Adrenal gland (tissue), 19 donors: ENCODE measurements around the gene PTMA. TPM values are rescaled to one million over a fixed set of nuclear protein-coding genes. Genes with fewer than 3 reads are reported as not detected.
"Not testable (repeated sequence)": the region's sequence is repeated elsewhere in the genome, so short reads cannot be mapped to it uniquely, and the experiment has no call there.

ENCODE experiments used
- DNase-seq, 7 donors: peaks; one replicate each; pipeline ENCODE4 v3.0.0-alpha.2; 2019 to 2020
- H3K27ac ChIP-seq, 5 donors: fragments of 200-600 bp; sonication (generic) in 4 of 5; 1 replicate in 3 of 5; 2 replicates in 2 of 5; pipeline versions ENCODE4 v1.5.1 to v1.8.0; 2016 to 2020; ENCODE audit warnings: mild to moderate bottlenecking in 1 of 5
- H3K27me3 ChIP-seq: fragments of 200-600 bp; 2 replicates; pipeline ENCODE4 v1.8.0; 2021
- H3K36me3 ChIP-seq, 2 donors: fragments of 200-600 bp; replicated peaks in 1 of 2; 1 replicate in 1 of 2; 2 replicates in 1 of 2; pipeline versions ENCODE4 v1.5.1 to v1.8.0; 2018 to 2022
- H3K4me1 ChIP-seq, 2 donors: fragments of 200-600 bp; replicated peaks in 1 of 2; 1 replicate in 1 of 2; 2 replicates in 1 of 2; pipeline versions ENCODE4 v1.5.1 to v1.8.0; 2018 to 2021
- H3K4me3 ChIP-seq, 4 donors: fragments of 200-600 bp; sonication (generic) in 3 of 4; one replicate each; pipeline ENCODE4 v1.5.1; 2016 to 2018
- H3K9me3 ChIP-seq, 3 donors: fragments of 200-600 bp; sonication (generic) in 1 of 3; replicated peaks in 1 of 3; 1 replicate in 2 of 3; 2 replicates in 1 of 3; pipeline versions ENCODE4 v1.5.1 to v1.8.0; 2016 to 2021
- POLR2A ChIP-seq, 2 donors: fragments of 450-650 bp; IDR thresholded peaks; one replicate each; pipeline ENCODE4 v1.6.1; 2017; ENCODE audit warnings: antibody characterized with exemption in 2 of 2, mild to moderate bottlenecking in 2 of 2, moderate library complexity in 1 of 2
- WGBS, 4 donors: extraction: QIAGEN DNeasy Blood & Tissue Kit in 2 of 4; methylation state at CpG; one replicate each; pipeline versions ENCODE4 v1.1.5 to v1.1.7; 2013 to 2017; 5-methylcytosine and 5-hydroxymethylcytosine counted together
- intact Hi-C, 2 donors: fragments of 100-400 bp; cut with DNase I; formaldehyde crosslinking; loops; one replicate each; pipeline versions ENCODE4 v1.14.1 to v1.15.0; 2022 to 2023
- long read RNA-seq, 10 donors: library from polyadenylated mRNA in 3 of 10; unstranded in 2 of 10; stranded (forward) in 1 of 10; transcript quantifications; one replicate each; pipeline ENCODE4 v2.0.0 and lab custom pipeline, GENCODE V29; 2021 to 2026
- polyA plus RNA-seq, 3 donors: library from polyadenylated mRNA; stranded (reverse); fragments of 200-250 nt in 2 of 3; fragments of 350-450 nt in 1 of 3; fragmentation: Illumina TruSeq in 1 of 3; extraction: RNeasy Lipid Tissue Mini Kit (QIAGEN cat#74804) in 1 of 3; gene quantifications; one replicate each; pipeline ENCODE4 v1.2.3, GENCODE V29; 2013 to 2014
- total RNA-seq, 9 donors: library from RNA; depleted of rRNA in 4 of 9; stranded (reverse); fragments of >200 nt in 4 of 9; fragments of 120-200 nt in 1 of 9; fragmentation: NEBNext Ultra II Directional in 1 of 9; extraction: Animal tissue kit (Norgen Biotek cat#: 25700) in 1 of 9; gene quantifications; one replicate each; pipeline versions ENCODE4 v1.1.0 to v1.2.4, GENCODE V29; 2013 to 2023
- TF ChIP-seq, protein P1 (sequence below), 6 experiments: fragments of 450-650 bp in 4 of 6; fragments of 200-600 bp in 2 of 6; sonication (generic) in 1 of 6; IDR thresholded peaks; 1 replicate in 5 of 6; 2 replicates in 1 of 6; pipeline versions ENCODE4 v1.5.1 to v1.8.0; 2016 to 2021; ENCODE audit warnings: antibody characterized with exemption in 6 of 6, mild to moderate bottlenecking in 2 of 6, moderate library complexity in 1 of 6
- donor health status: healthy with polysubstance abuse.
- donor health status: Bipolar disorder and iron deficiency.
- donor health status: DM: yes; HTN: yes; CAD: no.
- donor health status: DM: no; HTN: no; CAD: no.
- donor health status: DM: no; HTN: no; CAD: no.
- donor health status: DM: yes; HTN: yes; CAD: no.

PTMA gene, protein sequence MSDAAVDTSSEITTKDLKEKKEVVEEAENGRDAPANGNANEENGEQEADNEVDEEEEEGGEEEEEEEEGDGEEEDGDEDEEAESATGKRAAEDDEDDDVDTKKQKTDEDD
- 100 to 1,000 TPM; 346 to 719 (median 476) TPM for total RNA-seq
- 1,000 to 10,000 TPM; 1,074 to 1,198 (median 1,079) TPM for polyA plus RNA-seq
- long read RNA-seq, donor 1, transcript PTMA-201 (5 exons, 1,212 nt) = minor isoform, 12 of 216 reads
- long read RNA-seq, donor 1, transcript PTMA-202 (5 exons, 1,221 nt) = major isoform, 128 of 216 reads
- long read RNA-seq, donor 1, partial matches to known transcripts = 62 of 216 reads
- long read RNA-seq, donor 1, other reads (novel, unspliced or antisense) = 12 of 216 reads
- long read RNA-seq, donor 2, transcript PTMA-202 (5 exons, 1,221 nt) = major isoform, 84 of 136 reads
- long read RNA-seq, donor 2, transcript PTMA-201 (5 exons, 1,212 nt) = minor isoform, 9 of 136 reads
- long read RNA-seq, donor 2, partial matches to known transcripts = 39 of 136 reads
- long read RNA-seq, donor 2, other reads (novel, unspliced or antisense) = 0 of 136 reads
- long read RNA-seq, donor 3, transcript PTMA-211 (4 exons, 621 nt) = minor isoform, 7 of 197 reads
- long read RNA-seq, donor 3, transcript PTMA-202 (5 exons, 1,221 nt) = major isoform, 107 of 197 reads
- long read RNA-seq, donor 3, transcript PTMA-201 (5 exons, 1,212 nt) = minor isoform, 13 of 197 reads
- long read RNA-seq, donor 3, partial matches to known transcripts = 62 of 197 reads
- long read RNA-seq, donor 3, other reads (novel, unspliced or antisense) = 7 of 197 reads
- long read RNA-seq, donor 4, transcript PTMA-201 (5 exons, 1,212 nt) = minor isoform, 22 of 323 reads
- long read RNA-seq, donor 4, transcript PTMA-202 (5 exons, 1,221 nt) = major isoform, 236 of 323 reads
- long read RNA-seq, donor 4, partial matches to known transcripts = 26 of 323 reads
- long read RNA-seq, donor 4, other reads (novel, unspliced or antisense) = 30 of 323 reads
- long read RNA-seq, donor 5, transcript PTMA-202 (5 exons, 1,221 nt) = major isoform, 339 of 440 reads
- long read RNA-seq, donor 5, transcript PTMA-206 (5 exons, 863 nt) = minor isoform, 12 of 440 reads
- long read RNA-seq, donor 5, transcript PTMA-201 (5 exons, 1,212 nt) = minor isoform, 37 of 440 reads
- long read RNA-seq, donor 5, transcript PTMA-209 (5 exons, 784 nt) = minor isoform, 6 of 440 reads
- long read RNA-seq, donor 5, partial matches to known transcripts = 9 of 440 reads
- long read RNA-seq, donor 5, other reads (novel, unspliced or antisense) = 34 of 440 reads
- long read RNA-seq, donor 6, transcript PTMA-202 (5 exons, 1,221 nt) = major isoform, 317 of 402 reads
- long read RNA-seq, donor 6, transcript PTMA-201 (5 exons, 1,212 nt) = minor isoform, 24 of 402 reads
- long read RNA-seq, donor 6, partial matches to known transcripts = 25 of 402 reads
- long read RNA-seq, donor 6, other reads (novel, unspliced or antisense) = 28 of 402 reads
- long read RNA-seq, donor 7, transcript PTMA-202 (5 exons, 1,221 nt) = major isoform, 98 of 130 reads
- long read RNA-seq, donor 7, transcript PTMA-201 (5 exons, 1,212 nt) = minor isoform, 10 of 130 reads
- long read RNA-seq, donor 7, partial matches to known transcripts = 17 of 130 reads
- long read RNA-seq, donor 7, other reads (novel, unspliced or antisense) = 0 of 130 reads
- long read RNA-seq, donor 8, transcript PTMA-201 (5 exons, 1,212 nt) = minor isoform, 24 of 304 reads
- long read RNA-seq, donor 8, transcript PTMA-202 (5 exons, 1,221 nt) = major isoform, 204 of 304 reads
- long read RNA-seq, donor 8, partial matches to known transcripts = 54 of 304 reads
- long read RNA-seq, donor 8, other reads (novel, unspliced or antisense) = 21 of 304 reads
- long read RNA-seq, donor 9, transcript PTMA-202 (5 exons, 1,221 nt) = major isoform, 107 of 210 reads
- long read RNA-seq, donor 9, transcript PTMA-201 (5 exons, 1,212 nt) = minor isoform, 6 of 210 reads
- long read RNA-seq, donor 9, partial matches to known transcripts = 89 of 210 reads
- long read RNA-seq, donor 9, other reads (novel, unspliced or antisense) = 5 of 210 reads
- long read RNA-seq, donor 10, transcript PTMA-201 (5 exons, 1,212 nt) = minor isoform, 10 of 157 reads
- long read RNA-seq, donor 10, transcript PTMA-202 (5 exons, 1,221 nt) = major isoform, 114 of 157 reads
- long read RNA-seq, donor 10, partial matches to known transcripts = 20 of 157 reads
- long read RNA-seq, donor 10, other reads (novel, unspliced or antisense) = 12 of 157 reads

DNA sequence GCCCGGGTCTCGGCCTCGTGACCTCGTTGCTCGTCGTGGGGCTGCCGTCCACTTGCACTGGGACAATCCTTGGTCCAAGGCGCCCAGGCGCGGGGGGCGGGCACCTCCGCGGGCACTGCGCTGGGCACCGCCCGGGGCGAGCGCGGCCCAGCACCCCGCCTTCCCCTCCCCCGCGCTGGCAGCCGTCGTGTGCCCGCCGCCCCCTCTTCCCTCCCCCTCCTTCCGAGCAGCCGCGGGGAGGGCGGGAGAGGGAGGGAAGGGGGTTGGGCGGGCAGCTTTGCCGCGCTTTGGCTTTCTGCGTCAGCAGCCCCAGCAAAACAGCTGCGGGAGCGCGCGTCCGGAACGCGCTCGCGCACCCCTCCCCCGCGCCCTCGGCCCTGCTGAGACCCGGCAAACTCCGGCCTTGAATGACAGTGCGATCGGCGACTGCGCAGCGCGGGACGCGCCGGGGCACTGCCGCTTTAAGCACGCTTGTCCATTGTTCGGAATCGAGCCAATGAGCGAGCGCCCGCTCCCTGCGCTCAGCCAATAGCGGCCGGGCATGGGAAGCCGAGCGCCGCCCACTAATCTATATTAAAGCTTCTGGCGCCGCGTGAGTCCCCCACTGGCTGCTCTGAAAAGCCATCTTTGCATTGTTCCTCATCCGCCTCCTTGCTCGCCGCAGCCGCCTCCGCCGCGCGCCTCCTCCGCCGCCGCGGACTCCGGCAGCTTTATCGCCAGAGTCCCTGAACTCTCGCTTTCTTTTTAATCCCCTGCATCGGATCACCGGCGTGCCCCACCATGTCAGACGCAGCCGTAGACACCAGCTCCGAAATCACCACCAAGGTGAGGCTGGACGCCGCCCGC, at the start of gene PTMA:
TSS of gene PTMA (plus strand) at position 599 of the 846 bp plus-strand sequence. CDS start at position 781, 182 bp downstream.
- Histone ChIP-seq H3K4me3 (peak within 1 kb of the TSS; percentile 66 to 97 (median 86)), H3K27ac (peak within 1 kb of the TSS; percentile 97 to 100 (median 100)), H3K27me3 (no peaks in the 10 kb centered on the region), H3K36me3 (peaks cover 0 to 16% of the 10 kb centered on the region in 2 donors), H3K4me1 (peaks cover 24 to 35% of the 10 kb centered on the region in 2 donors), H3K9me3 (no peaks in the 10 kb centered on the region)
- DNase-seq = peak; percentile 99 to 100 (median 100)
- 0% methylated on average over 15 to 96 of the region's 97 CpGs; no CpG with 5 or more reads in 1 of the 4 donors for WGBS, 4 donors
- TF ChIP-seq POLR2A (IDR thresholded peaks at IDR 0.05) = peak; percentile 98
- TF ChIP-seq, protein P1, sequence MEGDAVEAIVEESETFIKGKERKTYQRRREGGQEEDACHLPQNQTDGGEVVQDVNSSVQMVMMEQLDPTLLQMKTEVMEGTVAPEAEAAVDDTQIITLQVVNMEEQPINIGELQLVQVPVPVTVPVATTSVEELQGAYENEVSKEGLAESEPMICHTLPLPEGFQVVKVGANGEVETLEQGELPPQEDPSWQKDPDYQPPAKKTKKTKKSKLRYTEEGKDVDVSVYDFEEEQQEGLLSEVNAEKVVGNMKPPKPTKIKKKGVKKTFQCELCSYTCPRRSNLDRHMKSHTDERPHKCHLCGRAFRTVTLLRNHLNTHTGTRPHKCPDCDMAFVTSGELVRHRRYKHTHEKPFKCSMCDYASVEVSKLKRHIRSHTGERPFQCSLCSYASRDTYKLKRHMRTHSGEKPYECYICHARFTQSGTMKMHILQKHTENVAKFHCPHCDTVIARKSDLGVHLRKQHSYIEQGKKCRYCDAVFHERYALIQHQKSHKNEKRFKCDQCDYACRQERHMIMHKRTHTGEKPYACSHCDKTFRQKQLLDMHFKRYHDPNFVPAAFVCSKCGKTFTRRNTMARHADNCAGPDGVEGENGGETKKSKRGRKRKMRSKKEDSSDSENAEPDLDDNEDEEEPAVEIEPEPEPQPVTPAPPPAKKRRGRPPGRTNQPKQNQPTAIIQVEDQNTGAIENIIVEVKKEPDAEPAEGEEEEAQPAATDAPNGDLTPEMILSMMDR (IDR thresholded peaks at IDR 0.05) = peak in 1 of 6 experiments; percentile 29
- intact Hi-C loops = no loop called here

DNA sequence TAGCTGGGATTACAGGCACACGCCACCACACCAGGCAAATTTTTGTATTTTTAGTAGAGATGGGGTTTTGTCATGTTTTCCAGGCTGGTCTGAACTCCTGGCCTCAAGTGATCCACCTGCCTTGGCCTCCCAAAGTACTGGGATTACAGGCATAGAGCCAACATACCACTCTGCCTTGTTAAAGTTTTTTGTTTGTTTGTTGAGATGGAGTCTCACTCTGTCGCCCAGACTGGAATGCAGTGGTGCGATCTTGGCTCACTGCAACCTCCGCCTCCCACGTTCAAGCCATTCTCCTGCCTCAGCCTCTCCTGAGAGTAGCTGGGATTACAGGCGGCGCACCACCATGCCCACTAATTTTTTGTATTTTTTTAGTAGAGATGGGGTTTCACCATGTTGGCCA, 48.3 kb upstream of the PTMA start:
- H3K27me3 ChIP-seq, H3K27ac ChIP-seq, intact Hi-C loops, H3K9me3 ChIP-seq, H3K4me3 ChIP-seq, DNase-seq, H3K36me3 ChIP-seq: not testable (repeated sequence)
- 93 to 100% (median 97%) methylated on average over 4 to 7 of the region's 7 CpGs for WGBS, 4 donors
- peaks cover 0 to 11% of the 10 kb centered on the region in 2 donors for H3K4me1 ChIP-seq

DNA sequence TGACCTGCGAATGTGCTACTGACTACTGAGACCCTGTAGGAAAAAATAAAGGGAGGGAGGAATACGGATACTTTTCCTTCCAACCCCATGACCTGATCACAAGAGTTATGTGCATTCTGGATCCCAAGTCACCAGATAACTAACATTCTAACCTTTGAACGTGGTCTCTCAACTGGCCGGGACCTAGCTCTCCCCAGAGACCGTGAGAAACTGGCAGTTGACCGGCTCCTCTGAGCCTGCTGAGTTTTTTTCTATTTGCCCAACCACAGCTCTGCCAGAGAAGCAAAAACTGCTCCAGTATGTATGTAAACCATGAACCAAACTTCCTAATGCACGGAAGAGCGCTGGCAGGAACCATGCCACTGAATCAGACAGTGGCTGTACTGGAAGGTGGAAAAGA, 47.5 kb upstream of the PTMA start:
- H3K4me3 ChIP-seq = no peak overlapping the region
- no peaks in the 10 kb centered on the region for H3K9me3 ChIP-seq
- intact Hi-C loops = no loop called here
- H3K4me1 ChIP-seq = peaks cover 0 to 11% of the 10 kb centered on the region in 2 donors
- TF ChIP-seq POLR2A (IDR thresholded peaks at IDR 0.05) = no peak
- TF ChIP-seq, protein P1 (IDR thresholded peaks at IDR 0.05) = no peak
- no peak overlapping the region for H3K27ac ChIP-seq
- no peaks in the 10 kb centered on the region for H3K36me3 ChIP-seq
- DNase-seq = no peak
- 91 to 96% (median 93%) methylated on average over 8 of the region's 8 CpGs for WGBS, 4 donors
- no peaks in the 10 kb centered on the region for H3K27me3 ChIP-seq
